GM12801 (cell line): ENCODE measurements around the gene JMJD7.

ENCODE experiments used
- CTCF ChIP-seq: IDR thresholded peaks from one replicate; pipeline ENCODE4 v1.5.1; 2011; ENCODE audit warnings: control low read depth; ENCODE audit not compliant: insufficient read length; ENCODE audit errors: extremely low read depth

JMJD7 gene

GRCh38 chr15:41832875-41833274 is 5.0 kb downstream of the JMJD7 start:
- no peak for TF ChIP-seq CTCF

GRCh38 chr15:41834096-41834495 is 6.2 kb downstream of the JMJD7 start:
- TF ChIP-seq CTCF = no peak

- TF ChIP-seq CTCF = no peak
Measured at GRCh38 chr15:41836073-41836472, 8.2 kb downstream of the JMJD7 start.

GRCh38 chr15:41836713-41837454 is 9.0 kb downstream of the JMJD7 start:
- TF ChIP-seq CTCF = no peak

- no peak for TF ChIP-seq CTCF
Measured at GRCh38 chr15:41838400-41838897, 10.6 kb downstream of the JMJD7 start, which contains the start of gene PLA2G4B. Gene PLA2G4B (plus strand): TSS chr15:41838847. CDS start chr15:41838914, 67 bp downstream.

GRCh38 chr15:41839781-41840491 is 12.0 kb downstream of the JMJD7 start:
- TF ChIP-seq CTCF = no peak

GRCh38 chr15:41840673-41841072 is 12.8 kb downstream of the JMJD7 start:
- no peak for TF ChIP-seq CTCF
